Measurements from ENCODE around the gene CEACAM21. TPM values are rescaled to one million over a fixed set of nuclear protein-coding genes. Genes with fewer than 3 reads are reported as not detected.
A peak's percentile ranks its signal among the peaks of the same experiment; 100 is the strongest.

CEACAM21 gene
- total RNA-seq, 6 experiments from 2014 or later = 0.49 to 1.4 (median 1.2) TPM; not detected in 1

DNA sequence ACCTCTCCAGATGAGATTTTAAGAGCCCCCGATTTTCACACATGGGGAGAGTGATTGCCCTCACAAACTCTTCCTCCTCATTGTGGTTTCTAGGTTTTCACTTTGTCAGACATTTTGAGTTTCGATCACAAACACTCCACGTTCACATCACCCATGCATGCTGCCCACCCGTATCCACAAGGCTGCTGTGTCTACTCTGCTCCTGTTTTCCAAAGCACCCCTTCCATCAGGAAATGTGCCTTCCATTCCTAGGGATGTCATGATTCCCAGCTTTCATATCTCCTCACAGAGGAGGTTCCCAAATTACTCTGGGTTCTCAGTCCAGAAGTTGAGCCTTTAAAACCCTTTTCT lies 45.8 kb upstream of the CEACAM21 start:
- H3K27ac ChIP-seq = no peak overlapping the region
- H3K27me3 ChIP-seq = peaks cover 0 to 5% of the 10 kb centered on the region in 2 donors
- H3K9me3 ChIP-seq = no peaks in the 10 kb centered on the region
- DNase-seq = no peak
- no peak overlapping the region for H3K4me3 ChIP-seq
- no peak for TF ChIP-seq POLR2A (IDR thresholded peaks at IDR 0.05)
- no peak for TF ChIP-seq CTCF (IDR thresholded peaks at IDR 0.05)
- no peaks in the 10 kb centered on the region for H3K36me3 ChIP-seq
- 27% methylated on average over 4 of the region's 4 CpGs for WGBS (ENCODE audit: insufficient coverage, low coverage, low lambda C conversion rate, missing lambda C conversion rate)
- ATAC-seq = no peak
- intact Hi-C loops (cut with DNase I) = no loop called here
- H3K4me1 ChIP-seq = no peaks in the 10 kb centered on the region

DNA sequence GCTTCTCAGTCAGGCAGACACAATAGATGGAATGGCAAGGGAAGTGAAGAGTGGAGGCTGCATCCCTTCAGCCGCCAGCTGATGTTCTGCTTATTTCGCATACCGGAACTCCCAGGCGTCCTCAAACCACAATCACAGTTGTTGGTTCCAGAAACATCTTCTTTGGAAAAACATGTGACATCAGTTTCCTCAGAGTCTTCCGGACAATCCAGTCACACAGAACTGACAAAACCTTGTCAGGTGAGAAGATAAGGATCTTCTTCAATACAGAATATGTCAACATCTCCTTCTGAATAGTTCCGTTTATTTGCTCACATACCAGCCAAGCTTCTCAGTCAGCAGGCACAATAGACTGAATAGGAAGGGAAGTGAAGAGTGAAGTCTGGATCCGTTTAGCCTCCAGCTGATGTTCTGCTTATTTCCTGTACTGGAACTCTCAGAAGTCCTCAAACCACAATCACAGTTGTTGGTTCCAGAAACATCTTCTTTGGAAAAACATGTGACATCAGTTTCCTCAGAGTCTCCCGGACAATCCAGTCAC lies 45.1 kb upstream of the CEACAM21 start:
- no peaks in the 10 kb centered on the region for H3K9me3 ChIP-seq
- DNase-seq (no peak), ATAC-seq (peak; percentile 33 to 57 (median 51))
- H3K36me3 ChIP-seq = no peaks in the 10 kb centered on the region
- intact Hi-C loops (cut with DNase I) = no loop called here
- H3K27ac ChIP-seq = peak overlapping the region; percentile 36 to 67 (median 38)
- no peak overlapping the region for H3K4me3 ChIP-seq
- WGBS (ENCODE audit: insufficient coverage, low coverage, low lambda C conversion rate, missing lambda C conversion rate) = 39% methylated on average over 8 of the region's 8 CpGs
- TF ChIP-seq POLR2A (IDR thresholded peaks at IDR 0.05) (no peak), CTCF (IDR thresholded peaks at IDR 0.05) (no peak)
- no peaks in the 10 kb centered on the region for H3K4me1 ChIP-seq
- H3K27me3 ChIP-seq = peaks cover 0 to 5% of the 10 kb centered on the region in 2 donors

DNA sequence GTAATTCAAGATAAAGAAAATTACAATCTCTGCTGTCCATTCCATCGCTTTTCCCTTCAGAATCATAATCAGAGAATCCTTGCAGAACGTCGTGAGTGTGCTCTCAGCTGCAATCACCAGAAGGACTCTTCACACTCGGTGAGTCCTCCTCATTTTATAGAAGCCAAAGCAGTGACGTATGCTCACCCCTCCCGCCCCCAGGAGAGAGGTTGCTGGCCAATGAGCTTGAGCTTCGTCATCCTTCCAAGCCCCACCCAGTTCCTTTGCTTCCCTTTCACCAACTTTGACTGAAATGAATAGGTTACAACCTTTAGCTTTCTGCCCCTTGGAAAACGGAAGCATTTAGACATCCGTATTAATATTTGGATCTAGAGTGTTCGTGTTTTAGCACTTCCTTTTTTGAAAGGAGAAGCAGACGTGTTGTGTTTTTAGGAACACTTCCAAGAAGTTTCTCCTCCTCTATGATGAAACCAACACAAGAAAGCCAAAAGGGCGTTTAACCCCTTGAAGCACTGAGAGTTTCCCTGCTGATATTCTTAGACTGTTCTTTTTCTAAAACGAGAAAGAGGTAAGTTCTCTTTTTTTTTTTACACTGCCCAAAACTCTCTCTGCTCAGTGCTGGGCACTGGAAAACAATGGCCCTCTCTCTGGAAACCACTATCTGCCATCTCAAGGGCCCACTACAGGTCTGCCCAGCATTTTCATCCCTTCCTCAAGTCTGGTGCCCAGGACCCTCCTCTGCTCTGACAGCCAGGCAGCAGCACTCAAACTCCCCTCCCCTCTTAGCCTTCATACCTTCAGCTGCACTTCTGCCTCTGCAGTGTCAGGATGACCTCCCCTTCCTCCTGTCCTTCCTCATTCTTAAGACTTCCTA lies 44.3 kb upstream of the CEACAM21 start:
- intact Hi-C loops (cut with DNase I) = no loop called here
- Histone ChIP-seq H3K27me3 (peaks cover 0 to 5% of the 10 kb centered on the region in 2 donors), H3K27ac (peak overlapping the region; percentile 55 to 77 (median 56)), H3K4me1 (no peaks in the 10 kb centered on the region), H3K4me3 (no peak overlapping the region), H3K9me3 (no peaks in the 10 kb centered on the region), H3K36me3 (no peaks in the 10 kb centered on the region)
- WGBS (ENCODE audit: insufficient coverage, low coverage, low lambda C conversion rate, missing lambda C conversion rate) = 19% methylated on average over 13 of the region's 13 CpGs
- TF ChIP-seq POLR2A (IDR thresholded peaks at IDR 0.05) = peak; percentile 86
- TF ChIP-seq CTCF (IDR thresholded peaks at IDR 0.05) = no peak
- peak; percentile 86 to 91 (median 90) for ATAC-seq
- peak; percentile 65 to 72 (median 69) for DNase-seq

DNA sequence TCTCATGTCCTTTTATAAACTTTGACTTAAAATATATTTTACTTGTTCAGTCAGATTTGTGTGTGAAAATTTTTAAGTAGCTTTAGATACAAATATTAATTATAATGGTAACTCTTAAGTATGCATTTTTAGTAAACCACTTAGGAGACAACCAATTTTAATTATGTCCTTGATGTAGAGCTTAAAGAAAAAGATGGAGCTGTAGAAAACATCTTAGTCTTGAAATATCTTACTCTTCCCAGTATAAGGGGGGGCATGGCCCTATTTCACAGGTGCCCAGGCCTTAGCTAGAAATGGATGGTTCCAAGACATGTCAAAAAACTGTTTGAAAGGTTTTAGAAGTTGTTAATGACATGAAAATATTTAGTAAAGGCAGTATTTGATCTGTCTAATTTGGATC lies 43.4 kb upstream of the CEACAM21 start:
- intact Hi-C loops (cut with DNase I) = no loop called here
- peaks cover 0 to 5% of the 10 kb centered on the region in 2 donors for H3K27me3 ChIP-seq
- no peak overlapping the region for H3K4me3 ChIP-seq
- ATAC-seq = no peak
- H3K36me3 ChIP-seq = no peaks in the 10 kb centered on the region
- H3K4me1 ChIP-seq = no peaks in the 10 kb centered on the region
- TF ChIP-seq POLR2A (IDR thresholded peaks at IDR 0.05) (no peak), CTCF (IDR thresholded peaks at IDR 0.05) (no peak)
- H3K27ac ChIP-seq = peak overlapping the region in 1 of 3 donors; percentile 77
- H3K9me3 ChIP-seq = no peaks in the 10 kb centered on the region
- DNase-seq = no peak
